ENCODE measurements around the gene STK32A.

DNA sequence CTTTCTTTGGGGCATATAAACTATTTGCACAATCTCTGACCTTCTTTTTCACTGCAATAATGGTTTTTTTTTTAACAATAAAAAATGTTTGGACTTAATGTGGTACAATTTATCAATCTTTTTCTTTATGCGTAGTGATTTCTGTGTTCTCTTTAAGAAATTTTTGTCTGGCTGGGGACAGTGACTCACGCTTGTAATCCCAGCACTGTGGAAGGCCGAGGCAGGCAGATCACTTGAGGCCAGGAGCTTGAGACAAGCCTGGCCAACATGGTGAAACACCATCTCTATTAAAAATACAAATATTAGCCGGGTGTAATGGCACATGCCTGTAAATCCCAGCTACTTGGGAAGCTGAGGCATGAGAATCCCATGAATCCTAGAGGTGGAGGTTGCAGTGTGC lies 72.3 kb downstream of the STK32A start:
- no peak for TF ChIP-seq POLR2AphosphoS5 (IDR thresholded peaks at IDR 0.05)
- TF ChIP-seq CTCF (IDR thresholded peaks at IDR 0.05) = no peak
